ENCODE results near the gene TEKT1. TPM values are rescaled to one million over a fixed set of nuclear protein-coding genes. Genes with fewer than 3 reads are reported as not detected.
A peak's percentile ranks its signal among the peaks of the same experiment; 100 is the strongest.
"Not testable (repeated sequence)": the region's sequence is repeated elsewhere in the genome, so short reads cannot be mapped to it uniquely, and the experiment has no call there.

The TEKT1 gene
- total RNA-seq, 4 donors from 2014 or later: not detected

GRCh38 chr17:6862122-6862521 lies 30.6 kb upstream of the TEKT1 start:
- ATAC-seq (ENCODE audit: low FRiP score): no peak
- no peak for DNase-seq (ENCODE audit: low spot score)
- no peak for TF ChIP-seq CTCF (IDR thresholded peaks at IDR 0.05)

- no peak for ATAC-seq (ENCODE audit: low FRiP score)
Measured at GRCh38 chr17:6857904-6858303, 26.4 kb upstream of the TEKT1 start.

GRCh38 chr17:6857336-6857735 lies 25.8 kb upstream of the TEKT1 start:
- DNase-seq (ENCODE audit: low spot score) (no peak), ATAC-seq (ENCODE audit: low FRiP score) (no peak)
- no peak for TF ChIP-seq CTCF (IDR thresholded peaks at IDR 0.05)

More at GRCh38 chr17:6857904-6858303, 26.4 kb upstream of the TEKT1 start:
- no peak for TF ChIP-seq CTCF (IDR thresholded peaks at IDR 0.05)
- DNase-seq (ENCODE audit: low spot score): no peak

GRCh38 chr17:6856051-6856450 lies 24.5 kb upstream of the TEKT1 start:
- no peak for TF ChIP-seq CTCF (IDR thresholded peaks at IDR 0.05)
- no peak for DNase-seq (ENCODE audit: low spot score)
- ATAC-seq (ENCODE audit: low FRiP score): no peak

GRCh38 chr17:6853764-6854442 lies 22.4 kb upstream of the TEKT1 start:
- DNase-seq (ENCODE audit: low spot score): peak; percentile 24
- ATAC-seq (ENCODE audit: low FRiP score): peak; percentile 88
- TF ChIP-seq CTCF (IDR thresholded peaks at IDR 0.05): no peak

- not testable (repeated sequence) for DNase-seq (ENCODE audit: low spot score); ATAC-seq (ENCODE audit: low FRiP score)
Measured at GRCh38 chr17:6848545-6849179, 17.1 kb upstream of the TEKT1 start.

- not testable (repeated sequence) for ATAC-seq (ENCODE audit: low FRiP score); DNase-seq (ENCODE audit: low spot score)
Measured at GRCh38 chr17:6846138-6846537, 14.6 kb upstream of the TEKT1 start.

- not testable (repeated sequence) for DNase-seq (ENCODE audit: low spot score); ATAC-seq (ENCODE audit: low FRiP score)
Measured at GRCh38 chr17:6844406-6844805, 12.9 kb upstream of the TEKT1 start.
